Activated T-cell treated with anti-CD3 and anti-CD28 coated beads, Interleukin-2, amount 50 U/mL, for 1 hour (primary cell): ENCODE measurements around the gene SLC38A9.
"Not testable (repeated sequence)": the region's sequence is repeated elsewhere in the genome, so short reads cannot be mapped to it uniquely, and the experiment has no call there.

Experiments
- DNase-seq: peaks from one replicate; pipeline ENCODE4 v3.0.0-alpha.2; 2020

Gene SLC38A9

GRCh38 chr5:55712023-55712859, at the start of gene SLC38A9:
Gene SLC38A9, minus strand, starts transcription at chr5:55712324. Its CDS starts 14,366 bp downstream, at chr5:55697958.
- DNase-seq, result peak; percentile 93

GRCh38 chr5:55761721-55762120, 49.6 kb upstream of the SLC38A9 start:
- not testable (repeated sequence) for DNase-seq

- DNase-seq, result no peak
These were observed 46.6 kb upstream of the SLC38A9 start for GRCh38 chr5:55758714-55759113.

- no peak for DNase-seq
These were observed 46.1 kb upstream of the SLC38A9 start for GRCh38 chr5:55758231-55758630.

GRCh38 chr5:55750499-55750898, 38.4 kb upstream of the SLC38A9 start:
- no peak for DNase-seq

GRCh38 chr5:55750063-55750462, 37.9 kb upstream of the SLC38A9 start:
- no peak for DNase-seq

- no peak for DNase-seq
These were observed 37.3 kb upstream of the SLC38A9 start for GRCh38 chr5:55749387-55749786.

- DNase-seq, result no peak
These were observed 35.7 kb upstream of the SLC38A9 start for GRCh38 chr5:55747778-55748318.

GRCh38 chr5:55742778-55743177, 30.7 kb upstream of the SLC38A9 start:
- DNase-seq, result no peak

GRCh38 chr5:55737793-55738192, 25.7 kb upstream of the SLC38A9 start, which contains the start of gene DDX4:
Gene DDX4, plus strand, starts transcription at chr5:55738061. Its CDS starts 903 bp downstream, at chr5:55738964.
- DNase-seq, result no peak

- DNase-seq, result no peak
These were observed 22.5 kb upstream of the SLC38A9 start for GRCh38 chr5:55734658-55735057.

GRCh38 chr5:55732585-55732984, 20.5 kb upstream of the SLC38A9 start:
- no peak for DNase-seq

- no peak for DNase-seq
These were observed 19.7 kb upstream of the SLC38A9 start for GRCh38 chr5:55731848-55732247.

- DNase-seq, result no peak
These were observed 12.2 kb upstream of the SLC38A9 start for GRCh38 chr5:55724281-55724680.

GRCh38 chr5:55720188-55720703, 8.1 kb upstream of the SLC38A9 start:
- no peak for DNase-seq

- not testable (repeated sequence) for DNase-seq
These were observed 6.9 kb upstream of the SLC38A9 start for GRCh38 chr5:55719026-55719425.

GRCh38 chr5:55715519-55716078, 3.5 kb upstream of the SLC38A9 start:
- no peak for DNase-seq

- DNase-seq, result no peak
These were observed 2.6 kb upstream of the SLC38A9 start for GRCh38 chr5:55714749-55715148.

- DNase-seq, result no peak
These were observed 2.2 kb upstream of the SLC38A9 start for GRCh38 chr5:55714339-55714738.

GRCh38 chr5:55713871-55714270, 1.7 kb upstream of the SLC38A9 start:
- no peak for DNase-seq

GRCh38 chr5:55711507-55712022, 559 bp downstream of the SLC38A9 start:
- DNase-seq, result no peak

GRCh38 chr5:55708732-55709131, 3.4 kb downstream of the SLC38A9 start:
- DNase-seq, result no peak

GRCh38 chr5:55706230-55706629, 5.9 kb downstream of the SLC38A9 start:
- DNase-seq, result no peak
